Natural killer cell (primary cell): Measurements from ENCODE around the gene TESMIN. TPM values are rescaled to one million over a fixed set of nuclear protein-coding genes. Genes with fewer than 3 reads are reported as not detected.

Source experiments
- ATAC-seq, 3 donors: fragments of 150-1000 bp in 2 of 3; fragments of 200-7000 bp in 1 of 3; cut with Tn5 transposase; 1 replicate in 1 of 3; 2 replicates in 2 of 3; pipeline ENCODE4 v1.10.0; 2021; ENCODE audit warnings: mild to moderate bottlenecking in 2 of 3, moderate library complexity in 2 of 3
- DNase-seq, 2 donors: peaks; one replicate each; pipeline versions ENCODE4 v3.0.0 to v3.0.0-alpha.2; 2013 to 2021; ENCODE audit warnings: mixed read lengths in 1 of 2
- H3K27ac ChIP-seq: one replicate; pipeline ENCODE4 v1.5.1; 2013; ENCODE audit warnings: mild to moderate bottlenecking, low read length
- H3K27me3 ChIP-seq: one replicate; pipeline ENCODE4 v1.6.1; 2013; ENCODE audit warnings: low read length; ENCODE audit not compliant: control insufficient read depth, insufficient read depth
- H3K36me3 ChIP-seq: one replicate; pipeline ENCODE4 v1.6.1; 2013; ENCODE audit warnings: low read length; ENCODE audit not compliant: control insufficient read depth, insufficient read depth
- H3K4me1 ChIP-seq: one replicate; pipeline ENCODE4 v1.6.1; 2013; ENCODE audit warnings: low read length; ENCODE audit not compliant: control insufficient read depth, insufficient read depth
- H3K4me3 ChIP-seq: one replicate; pipeline ENCODE4 v1.5.1; 2013; ENCODE audit warnings: low read length
- H3K9me3 ChIP-seq: one replicate; pipeline ENCODE4 v1.6.1; 2013; ENCODE audit warnings: low read length; ENCODE audit not compliant: control insufficient read depth, insufficient read depth
- H3K27ac Mint-ChIP-seq, 2 donors: one replicate each; pipeline ENCODE4 v1.8.0; 2022; ENCODE audit warnings: mild to moderate bottlenecking in 2 of 2, mixed read lengths in 2 of 2, moderate library complexity in 1 of 2
- H3K27me3 Mint-ChIP-seq, 2 donors: one replicate each; pipeline ENCODE4 v1.8.0; 2022; ENCODE audit warnings: low read depth in 2 of 2, mixed read lengths in 2 of 2
- H3K36me3 Mint-ChIP-seq: one replicate; pipeline ENCODE4 v1.8.0; 2022; ENCODE audit warnings: mixed read lengths
- H3K4me1 Mint-ChIP-seq, 2 donors: one replicate each; pipeline ENCODE4 v1.8.0; 2022; ENCODE audit warnings: mixed read lengths in 2 of 2
- H3K4me3 Mint-ChIP-seq: one replicate; pipeline ENCODE4 v1.8.0; 2022; ENCODE audit warnings: mild to moderate bottlenecking, moderate library complexity, mixed read lengths
- H3K9me3 Mint-ChIP-seq, 2 donors: one replicate each; pipeline ENCODE4 v1.8.0; 2022; ENCODE audit warnings: mixed read lengths in 2 of 2
- WGBS: methylation state at CpG from one replicate; pipeline ENCODE4 v1.1.7; 2013; ENCODE audit warnings: missing lambda C conversion rate; ENCODE audit not compliant: insufficient coverage; 5-methylcytosine and 5-hydroxymethylcytosine counted together
- intact Hi-C: fragments of 100-400 bp; cut with micrococcal nuclease; formaldehyde crosslinking; loops from one replicate; pipeline ENCODE4 v1.14.2; 2022
- total RNA-seq, 4 donors: library from RNA; stranded (reverse); fragments of 120-200 nt in 1 of 4; gene quantifications; one replicate each; pipeline versions ENCODE4 v1.2.3 to v1.2.4, GENCODE V29; 2013 to 2022
- TF ChIP-seq, protein P1 (sequence below): fragments of 200-600 bp; IDR thresholded peaks from one replicate; pipeline ENCODE4 v1.8.0; 2022; ENCODE audit warnings: antibody characterized with exemption

Gene TESMIN
- total RNA-seq, 3 donors from 2014 or later (not counting 1 experiment from before 2014, with no cell fraction given): 1.1 to 3.9 (median 1.1) TPM

DNA sequence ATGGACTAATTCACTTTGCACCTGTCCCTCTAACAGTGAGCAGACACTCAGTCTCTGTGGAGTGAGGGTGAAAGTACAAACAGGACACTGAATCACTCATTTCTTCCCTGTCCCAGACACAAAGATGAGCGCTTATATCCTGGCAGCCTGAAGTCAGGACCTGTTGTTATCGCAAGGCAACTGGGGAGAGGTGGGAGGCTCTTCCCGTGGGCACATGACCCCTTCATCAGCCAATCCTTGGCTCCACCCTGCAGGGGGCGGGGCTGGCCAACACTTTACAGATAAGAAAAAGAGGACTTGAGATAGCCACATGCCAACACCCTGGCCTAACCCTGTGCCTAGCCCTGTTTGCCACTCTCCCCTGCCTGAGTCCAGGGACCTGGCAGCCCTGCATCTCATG, 29.5 kb upstream of the TESMIN start:
- Mint-ChIP-seq H3K4me3 (no peak overlapping the region), H3K27me3 (no peaks in the 10 kb centered on the region), H3K9me3 (no peaks in the 10 kb centered on the region), H3K4me1 (no peaks in the 10 kb centered on the region), H3K36me3 (peaks cover 15% of the 10 kb centered on the region), H3K27ac (no peak overlapping the region)
- Histone ChIP-seq H3K36me3 (peaks cover 64% of the 10 kb centered on the region), H3K4me3 (no peak overlapping the region), H3K27me3 (no peaks in the 10 kb centered on the region), H3K4me1 (no peaks in the 10 kb centered on the region), H3K27ac (no peak overlapping the region), H3K9me3 (no peaks in the 10 kb centered on the region)
- ATAC-seq (peak in 1 of 3 donors; percentile 40), DNase-seq (no peak)
- 88% methylated on average over 4 of the region's 4 CpGs for WGBS
- TF ChIP-seq, protein P1, sequence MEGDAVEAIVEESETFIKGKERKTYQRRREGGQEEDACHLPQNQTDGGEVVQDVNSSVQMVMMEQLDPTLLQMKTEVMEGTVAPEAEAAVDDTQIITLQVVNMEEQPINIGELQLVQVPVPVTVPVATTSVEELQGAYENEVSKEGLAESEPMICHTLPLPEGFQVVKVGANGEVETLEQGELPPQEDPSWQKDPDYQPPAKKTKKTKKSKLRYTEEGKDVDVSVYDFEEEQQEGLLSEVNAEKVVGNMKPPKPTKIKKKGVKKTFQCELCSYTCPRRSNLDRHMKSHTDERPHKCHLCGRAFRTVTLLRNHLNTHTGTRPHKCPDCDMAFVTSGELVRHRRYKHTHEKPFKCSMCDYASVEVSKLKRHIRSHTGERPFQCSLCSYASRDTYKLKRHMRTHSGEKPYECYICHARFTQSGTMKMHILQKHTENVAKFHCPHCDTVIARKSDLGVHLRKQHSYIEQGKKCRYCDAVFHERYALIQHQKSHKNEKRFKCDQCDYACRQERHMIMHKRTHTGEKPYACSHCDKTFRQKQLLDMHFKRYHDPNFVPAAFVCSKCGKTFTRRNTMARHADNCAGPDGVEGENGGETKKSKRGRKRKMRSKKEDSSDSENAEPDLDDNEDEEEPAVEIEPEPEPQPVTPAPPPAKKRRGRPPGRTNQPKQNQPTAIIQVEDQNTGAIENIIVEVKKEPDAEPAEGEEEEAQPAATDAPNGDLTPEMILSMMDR: no peak
- intact Hi-C loops: no loop called here

- ATAC-seq: no peak
- 100% methylated on average over 6 of the region's 7 CpGs for WGBS
- Histone ChIP-seq H3K36me3 (peaks cover 69% of the 10 kb centered on the region), H3K9me3 (no peaks in the 10 kb centered on the region), H3K4me3 (no peak overlapping the region), H3K27me3 (no peaks in the 10 kb centered on the region), H3K4me1 (no peaks in the 10 kb centered on the region), H3K27ac (no peak overlapping the region)
- H3K27me3 Mint-ChIP-seq: no peaks in the 10 kb centered on the region
- no peak for DNase-seq
- peaks cover 19% of the 10 kb centered on the region for H3K36me3 Mint-ChIP-seq
- H3K9me3 Mint-ChIP-seq: no peaks in the 10 kb centered on the region
- H3K4me1 Mint-ChIP-seq: no peaks in the 10 kb centered on the region
- no peak overlapping the region for H3K4me3 Mint-ChIP-seq
- intact Hi-C loops: no loop called here
- H3K27ac Mint-ChIP-seq: peak overlapping the region in 1 of 2 donors; percentile 40
- TF ChIP-seq, protein P1: no peak
These were observed 26.9 kb upstream of the TESMIN start for GRCh38 chr11:68778205-68778604.

DNA sequence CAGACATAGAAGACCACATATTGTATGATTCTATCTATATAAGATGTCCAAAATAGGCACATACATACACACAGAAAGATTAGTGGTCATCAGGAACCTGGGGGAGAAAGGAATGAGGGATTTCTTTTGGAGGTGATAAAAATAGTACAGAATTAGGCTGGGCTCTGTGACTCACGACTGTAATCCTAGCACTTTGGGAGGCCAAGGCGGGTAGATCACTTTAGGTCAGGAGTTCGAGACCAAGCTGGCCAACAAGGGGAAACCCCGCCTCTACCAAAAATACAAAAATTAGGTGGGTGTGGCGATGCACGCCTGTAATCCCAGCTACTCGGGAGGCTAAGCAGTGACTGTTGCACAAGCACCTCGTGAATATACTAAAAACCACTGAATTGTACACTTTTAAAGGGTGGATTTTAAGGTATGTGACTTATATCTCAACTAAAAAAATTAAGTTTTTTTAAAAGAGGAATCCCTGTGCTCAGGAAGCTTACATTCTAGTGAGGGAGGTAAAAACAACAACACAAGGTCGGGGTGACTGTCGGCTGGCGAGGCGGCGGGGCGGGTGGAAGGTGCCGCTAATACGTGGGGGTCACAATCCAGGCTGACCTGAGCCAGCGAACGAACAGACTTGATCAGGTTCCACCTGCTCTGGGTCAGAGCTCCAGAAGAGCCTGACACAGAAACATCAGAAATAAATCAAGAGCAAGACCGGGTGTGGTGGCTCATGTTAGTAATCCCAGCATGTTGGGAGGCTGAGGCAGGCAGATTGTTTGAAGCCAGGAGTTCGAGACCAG, 25.3 kb upstream of the TESMIN start:
- no peak for DNase-seq
- no peaks in the 10 kb centered on the region for H3K4me1 Mint-ChIP-seq
- H3K4me3 ChIP-seq: no peak overlapping the region

More for the DNA sequence above, 25.3 kb upstream of the TESMIN start:
- 94% methylated on average over 20 of the region's 20 CpGs for WGBS
- Histone ChIP-seq H3K36me3 (peaks cover 71% of the 10 kb centered on the region), H3K27me3 (no peaks in the 10 kb centered on the region), H3K9me3 (no peaks in the 10 kb centered on the region), H3K4me1 (no peaks in the 10 kb centered on the region), H3K27ac (no peak overlapping the region)
- Mint-ChIP-seq H3K27ac (peak overlapping the region; percentile 11 to 37), H3K9me3 (no peaks in the 10 kb centered on the region), H3K27me3 (no peaks in the 10 kb centered on the region), H3K4me3 (no peak overlapping the region), H3K36me3 (peaks cover 19% of the 10 kb centered on the region)
- no peak for ATAC-seq
- TF ChIP-seq, protein P1: no peak
- intact Hi-C loops: no loop called here
